ENCODE data around the gene UBE2O.

GRCh38 chr17:76469991-76470739 lies 17.2 kb upstream of the UBE2O start:
- TF ChIP-seq CTCF (IDR thresholded peaks at IDR 0.05) (no peak), POLR2A (IDR thresholded peaks at IDR 0.05) (no peak)

Data from ovary (tissue), 3 donors.